ENCODE results near the gene IL1RAPL2.

Gene IL1RAPL2

GRCh38 chrX:105267167-105267566 is 701.2 kb downstream of the IL1RAPL2 start:
- DNase-seq (ENCODE audit: low spot score), result no peak

DNA sequence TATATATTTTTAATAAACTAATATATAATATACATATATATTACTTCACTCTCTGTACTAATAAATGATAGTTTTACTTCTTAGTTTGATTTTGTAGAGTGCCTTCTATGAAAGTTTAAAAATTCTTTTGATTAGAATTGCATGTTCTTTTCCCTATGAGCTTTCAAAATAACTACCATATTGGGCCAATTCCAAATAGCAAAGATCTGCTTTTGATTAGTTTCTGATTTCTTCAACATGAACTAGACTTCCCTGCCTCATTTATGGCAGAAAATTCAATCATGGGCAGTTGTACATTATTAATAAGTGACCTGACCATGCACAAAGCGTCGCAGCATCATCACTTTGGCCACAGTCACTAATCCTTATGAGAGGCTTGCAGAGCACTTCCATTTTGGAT is 703.4 kb downstream of the IL1RAPL2 start:
- DNase-seq (ENCODE audit: low spot score), result no peak

GRCh38 chrX:105273326-105273725 is 707.3 kb downstream of the IL1RAPL2 start:
- DNase-seq (ENCODE audit: low spot score), result no peak

- DNase-seq (ENCODE audit: low spot score), result no peak
Measured at GRCh38 chrX:105274091-105274490, 708.1 kb downstream of the IL1RAPL2 start.

DNA sequence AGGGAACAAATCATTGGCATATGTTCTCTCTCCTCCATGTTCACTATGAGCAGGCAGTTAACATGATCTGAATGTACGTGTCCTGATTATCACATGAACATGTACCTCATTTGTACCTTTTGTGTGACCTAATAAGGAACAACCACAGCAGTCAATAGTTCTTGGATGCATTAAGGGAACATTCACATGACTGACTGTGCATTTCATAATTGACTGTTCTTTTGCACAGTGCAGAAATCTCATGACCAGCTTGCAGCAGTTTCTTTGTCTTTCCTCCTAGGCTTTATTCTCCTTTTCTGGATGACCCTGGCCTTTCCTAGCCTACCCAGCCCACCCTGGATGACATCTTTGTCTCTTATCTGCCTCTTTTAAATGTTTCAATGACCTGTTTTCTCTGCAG is 711.1 kb downstream of the IL1RAPL2 start:
- DNase-seq (ENCODE audit: low spot score), result no peak

DNA sequence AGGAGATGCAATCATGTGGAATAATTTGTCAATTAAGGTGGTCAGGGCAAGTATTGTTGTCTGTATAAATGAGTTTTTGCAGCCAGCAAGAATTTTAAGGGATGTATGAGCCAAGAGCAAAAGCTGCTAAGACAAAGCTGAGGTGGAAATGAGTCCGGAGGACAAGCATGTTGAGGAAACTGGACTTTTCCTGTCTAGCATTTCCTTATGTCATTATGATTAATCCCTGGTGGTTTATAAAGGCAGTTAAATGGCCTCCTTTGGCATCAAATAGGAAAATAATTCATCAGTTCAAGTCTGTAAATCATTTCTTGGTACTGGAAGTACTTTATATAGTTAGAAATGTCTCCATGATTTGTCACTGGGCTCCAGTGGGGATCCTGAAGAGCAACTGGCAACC is 716.1 kb downstream of the IL1RAPL2 start:
- DNase-seq (ENCODE audit: low spot score), result no peak

- no peak for DNase-seq (ENCODE audit: low spot score)
Measured at GRCh38 chrX:105297041-105297440, 731.0 kb downstream of the IL1RAPL2 start.

DNA sequence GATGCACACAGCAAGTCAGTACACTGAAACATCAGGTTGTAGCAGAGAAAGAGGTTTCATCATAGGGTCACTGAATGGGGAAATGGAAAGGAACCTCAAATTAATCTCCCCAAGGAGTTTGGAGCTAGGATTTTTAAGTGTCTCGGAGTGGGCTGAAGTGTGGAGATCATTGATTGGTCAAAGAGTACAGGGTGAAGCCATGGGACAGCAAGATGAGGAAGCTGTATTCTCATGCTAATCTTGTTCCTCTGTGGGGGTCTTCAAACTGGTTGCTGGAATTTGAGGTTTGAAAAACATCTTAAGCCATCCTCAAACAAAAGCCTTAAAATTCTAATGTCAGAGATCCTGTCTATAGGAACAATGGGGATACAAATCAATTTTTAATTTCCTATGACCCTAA is 733.3 kb downstream of the IL1RAPL2 start:
- no peak for DNase-seq (ENCODE audit: low spot score)

- DNase-seq (ENCODE audit: low spot score), result no peak
Measured at GRCh38 chrX:105302246-105302645, 736.2 kb downstream of the IL1RAPL2 start.

- no peak for DNase-seq (ENCODE audit: low spot score)
Measured at GRCh38 chrX:105307762-105308161, 741.8 kb downstream of the IL1RAPL2 start.

- no peak for DNase-seq (ENCODE audit: low spot score)
Measured at GRCh38 chrX:105313596-105313995, 747.6 kb downstream of the IL1RAPL2 start.

DNA sequence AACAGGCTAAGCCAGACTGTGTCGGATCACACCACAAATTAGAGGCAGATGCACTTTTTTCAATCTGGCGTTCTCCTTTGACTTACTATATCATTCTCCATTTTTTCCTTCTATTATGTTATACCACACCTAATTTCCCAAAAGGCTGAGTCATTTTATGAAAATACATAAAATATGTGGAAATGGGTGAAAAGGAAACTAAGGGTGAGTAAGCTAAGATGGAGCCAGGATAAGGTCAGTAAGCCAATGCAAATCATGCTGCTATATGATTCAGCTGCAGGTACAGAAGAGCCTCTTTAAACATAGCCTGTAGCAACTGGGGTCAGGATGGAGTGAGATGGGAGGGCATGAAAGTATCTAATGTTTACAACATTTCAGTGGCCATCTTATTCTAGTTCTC is 748.5 kb downstream of the IL1RAPL2 start:
- DNase-seq (ENCODE audit: low spot score), result no peak

DNA sequence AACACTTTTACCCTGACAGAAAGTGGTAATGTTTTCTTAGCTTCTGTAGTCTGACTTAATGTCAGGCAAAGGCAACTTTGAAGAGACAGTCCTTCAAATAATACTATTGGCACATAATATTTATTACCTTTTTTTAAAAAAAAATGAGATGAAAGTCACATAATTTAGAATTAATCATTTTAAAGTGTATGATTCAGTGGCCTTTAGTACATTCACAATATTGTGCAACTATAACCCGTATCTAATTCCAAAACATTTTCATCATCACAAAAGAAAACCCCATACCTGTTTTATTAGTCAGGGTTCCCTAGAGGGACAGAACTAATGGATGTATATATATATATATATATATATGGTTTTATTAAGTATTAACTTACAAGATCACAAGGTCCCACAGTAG is 749.2 kb downstream of the IL1RAPL2 start:
- no peak for DNase-seq (ENCODE audit: low spot score)

- no peak for DNase-seq (ENCODE audit: low spot score)
Measured at GRCh38 chrX:105317117-105317516, 751.1 kb downstream of the IL1RAPL2 start.

GRCh38 chrX:105323928-105324327 is 757.9 kb downstream of the IL1RAPL2 start:
- no peak for DNase-seq (ENCODE audit: low spot score)

GRCh38 chrX:105328773-105329172 is 762.8 kb downstream of the IL1RAPL2 start:
- no peak for DNase-seq (ENCODE audit: low spot score)

GRCh38 chrX:105331244-105331643 is 765.2 kb downstream of the IL1RAPL2 start:
- no peak for DNase-seq (ENCODE audit: low spot score)

DNA sequence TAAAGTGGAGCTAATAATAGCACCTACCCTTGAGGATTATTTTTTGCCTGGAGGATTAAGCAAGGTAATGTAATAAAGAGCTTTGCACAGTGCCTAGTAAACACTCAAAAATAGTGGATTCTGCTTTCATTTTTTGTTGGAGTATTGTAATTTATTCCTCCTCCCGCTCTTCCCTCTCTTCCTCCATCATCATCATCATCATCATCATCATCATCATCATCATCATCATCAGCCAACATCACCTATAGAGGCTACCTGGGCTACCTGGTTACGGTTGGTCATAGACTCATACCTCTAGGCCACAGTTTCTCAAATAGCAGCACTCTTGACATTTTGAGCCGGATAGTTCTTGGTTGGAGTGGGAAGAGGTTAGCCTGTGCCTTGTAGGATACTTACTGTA is 781.4 kb downstream of the IL1RAPL2 start:
- no peak for DNase-seq (ENCODE audit: low spot score)

GRCh38 chrX:105349476-105349875 is 783.5 kb downstream of the IL1RAPL2 start:
- no peak for DNase-seq (ENCODE audit: low spot score)

DNA sequence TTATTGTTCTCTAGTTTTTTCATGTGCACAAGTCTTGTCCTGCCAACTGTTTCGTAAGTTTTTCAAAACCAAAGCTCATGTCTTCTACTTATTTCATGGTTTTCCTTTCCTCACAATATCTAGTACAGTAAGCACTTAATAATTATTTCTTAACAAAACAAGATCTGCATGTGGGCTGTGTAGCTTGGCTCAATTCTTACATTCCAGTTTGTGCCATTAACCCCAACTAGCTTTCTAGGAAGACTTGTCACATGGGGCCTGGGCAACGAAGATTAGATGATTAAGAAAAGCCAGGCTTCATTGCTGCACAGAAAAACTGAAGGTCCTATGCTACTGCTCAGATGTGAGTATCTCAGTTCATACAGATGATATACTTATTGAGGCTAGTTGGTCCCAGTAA is 809.8 kb downstream of the IL1RAPL2 start:
- no peak for DNase-seq (ENCODE audit: low spot score)

GRCh38 chrX:105424729-105425128 is 858.7 kb downstream of the IL1RAPL2 start:
- DNase-seq (ENCODE audit: low spot score), result no peak

DNA sequence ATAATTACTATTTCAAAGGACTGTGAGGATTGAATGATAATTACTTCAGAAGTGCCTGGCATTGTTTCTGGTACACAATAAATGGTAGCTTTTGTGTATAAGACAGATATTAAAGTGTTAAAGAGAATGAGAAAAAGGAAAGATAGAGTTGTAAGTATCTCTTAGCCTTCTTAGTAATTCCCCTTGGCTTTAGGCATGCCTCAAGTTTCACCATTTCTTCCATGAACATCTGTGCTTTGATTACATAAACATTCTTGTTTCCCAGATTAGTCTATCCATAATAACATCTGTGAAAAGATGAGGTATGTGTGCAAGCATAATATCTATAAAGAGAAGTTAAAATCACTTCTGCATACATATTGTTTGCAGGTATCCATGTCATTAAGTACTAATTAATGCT is 885.4 kb downstream of the IL1RAPL2 start:
- DNase-seq (ENCODE audit: low spot score), result no peak

GRCh38 chrX:105458846-105459245 is 892.8 kb downstream of the IL1RAPL2 start:
- no peak for DNase-seq (ENCODE audit: low spot score)

DNA sequence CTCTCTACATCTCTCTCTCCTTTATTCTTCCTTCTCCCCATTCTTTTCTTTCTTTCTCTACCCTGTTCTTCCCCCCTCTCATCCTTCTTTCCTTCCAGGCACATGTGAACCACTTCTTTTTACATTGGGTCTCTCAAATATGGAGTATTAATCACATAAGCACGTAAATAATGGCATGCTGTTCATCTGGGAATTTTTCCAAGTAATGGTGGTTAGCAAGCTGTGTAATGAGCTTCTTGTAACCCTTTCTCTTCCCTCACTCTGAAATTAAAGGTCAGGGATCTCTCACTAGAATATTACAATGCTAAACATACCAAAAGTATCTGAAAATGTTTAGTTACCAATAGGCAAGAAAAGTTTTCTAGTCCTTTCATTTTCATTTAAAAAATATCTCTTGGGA is 894.4 kb downstream of the IL1RAPL2 start:
- DNase-seq (ENCODE audit: low spot score), result no peak

- no peak for DNase-seq (ENCODE audit: low spot score)
Measured at GRCh38 chrX:105461016-105461415, 895.0 kb downstream of the IL1RAPL2 start.

Measured in globus pallidus (tissue), 1 donor.